Lower leg skin (tissue), 4 donors: ENCODE results near the gene TMEM131L. TPM values are rescaled to one million over a fixed set of nuclear protein-coding genes. Genes with fewer than 3 reads are reported as not detected.
A peak's percentile ranks its signal among the peaks of the same experiment; 100 is the strongest.

Experiments used
- DNase-seq, 2 donors: peaks; one replicate each; pipeline ENCODE4 v3.0.0-alpha.2; 2019; ENCODE audit warnings: low spot score in 2 of 2
- H3K4me3 ChIP-seq: fragments of 200-600 bp; sonication (generic); 2 replicates; pipeline ENCODE4 v1.5.1; 2017; ENCODE audit warnings: mild to moderate bottlenecking, low read depth; ENCODE audit not compliant: poor library complexity, severe bottlenecking
- POLR2A ChIP-seq, 2 donors: fragments of 450-650 bp; IDR thresholded peaks; one replicate each; pipeline ENCODE4 v1.6.1; 2016 to 2017; ENCODE audit warnings: antibody characterized with exemption in 2 of 2, mild to moderate bottlenecking in 1 of 2, moderate library complexity in 1 of 2
- WGBS, 2 donors: methylation state at CpG; one replicate each; pipeline ENCODE4 v1.1.5; 2018; 5-methylcytosine and 5-hydroxymethylcytosine counted together
- intact Hi-C: fragments of 100-400 bp; cut with DNase I; formaldehyde crosslinking; loops from one replicate; pipeline ENCODE4 v1.15.0; 2023; ENCODE audit warnings: low total_unique reads
- total RNA-seq, 4 donors: library from RNA; depleted of rRNA; stranded (reverse); fragments of >200 nt; gene quantifications; one replicate each; pipeline ENCODE4 v1.1.0, GENCODE V29; 2016
- TF ChIP-seq, protein P1 (sequence below), 3 donors: fragments of 450-650 bp; IDR thresholded peaks; one replicate each; pipeline ENCODE4 v1.5.1; 2016; ENCODE audit warnings: antibody characterized with exemption in 3 of 3, mild to moderate bottlenecking in 3 of 3, moderate library complexity in 2 of 3

Gene TMEM131L
- total RNA-seq, 4 donors from 2014 or later = 8.3 to 15.9 (median 12.1) TPM

DNA sequence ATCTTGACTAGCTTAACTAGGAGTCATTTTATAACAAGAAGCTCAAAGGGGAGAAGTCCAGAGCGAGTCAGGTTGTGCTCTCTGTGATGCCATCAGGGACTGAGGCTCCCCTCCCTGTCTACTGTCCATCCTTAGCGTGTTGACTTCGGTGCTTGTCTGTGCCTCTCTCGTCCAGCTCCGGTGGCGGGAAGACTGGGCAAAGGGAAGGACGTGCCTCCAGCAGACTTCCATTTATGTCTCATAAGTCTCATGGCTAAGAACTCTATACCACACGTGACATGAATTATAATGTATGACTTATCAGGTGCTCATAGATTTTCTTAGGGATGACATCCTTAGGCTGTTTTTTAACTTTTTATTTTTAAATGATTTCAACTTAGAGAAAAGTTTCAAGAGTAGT, 125.3 kb downstream of the TMEM131L start:
- no peak for TF ChIP-seq POLR2A (IDR thresholded peaks at IDR 0.05)
- TF ChIP-seq, protein P1, sequence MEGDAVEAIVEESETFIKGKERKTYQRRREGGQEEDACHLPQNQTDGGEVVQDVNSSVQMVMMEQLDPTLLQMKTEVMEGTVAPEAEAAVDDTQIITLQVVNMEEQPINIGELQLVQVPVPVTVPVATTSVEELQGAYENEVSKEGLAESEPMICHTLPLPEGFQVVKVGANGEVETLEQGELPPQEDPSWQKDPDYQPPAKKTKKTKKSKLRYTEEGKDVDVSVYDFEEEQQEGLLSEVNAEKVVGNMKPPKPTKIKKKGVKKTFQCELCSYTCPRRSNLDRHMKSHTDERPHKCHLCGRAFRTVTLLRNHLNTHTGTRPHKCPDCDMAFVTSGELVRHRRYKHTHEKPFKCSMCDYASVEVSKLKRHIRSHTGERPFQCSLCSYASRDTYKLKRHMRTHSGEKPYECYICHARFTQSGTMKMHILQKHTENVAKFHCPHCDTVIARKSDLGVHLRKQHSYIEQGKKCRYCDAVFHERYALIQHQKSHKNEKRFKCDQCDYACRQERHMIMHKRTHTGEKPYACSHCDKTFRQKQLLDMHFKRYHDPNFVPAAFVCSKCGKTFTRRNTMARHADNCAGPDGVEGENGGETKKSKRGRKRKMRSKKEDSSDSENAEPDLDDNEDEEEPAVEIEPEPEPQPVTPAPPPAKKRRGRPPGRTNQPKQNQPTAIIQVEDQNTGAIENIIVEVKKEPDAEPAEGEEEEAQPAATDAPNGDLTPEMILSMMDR (IDR thresholded peaks at IDR 0.05) = no peak
- 91 to 93% methylated on average over 8 of the region's 8 CpGs for WGBS, 2 donors
- H3K4me3 ChIP-seq = no peak overlapping the region
- no peak for DNase-seq
- intact Hi-C loops = no loop called here

DNA sequence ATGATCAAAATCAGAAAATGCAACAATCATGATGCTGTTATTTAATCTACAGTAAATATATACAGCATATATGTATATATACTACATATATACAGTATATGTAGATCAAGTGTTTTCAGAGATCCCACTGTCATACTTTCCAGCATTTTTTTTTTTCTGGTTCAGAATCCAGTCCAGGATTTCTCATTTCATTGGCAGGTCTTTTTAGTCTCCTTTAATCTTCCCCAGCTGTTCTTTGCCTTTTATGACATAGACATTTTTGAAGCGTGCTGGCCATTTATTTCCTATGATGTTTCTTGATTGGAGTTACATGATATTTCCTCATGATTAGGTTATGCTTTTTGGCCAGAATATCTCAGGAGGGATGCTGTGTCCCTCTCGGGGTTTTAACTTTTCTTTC, 125.9 kb downstream of the TMEM131L start:
- intact Hi-C loops = no loop called here
- TF ChIP-seq POLR2A (IDR thresholded peaks at IDR 0.05) = no peak
- TF ChIP-seq, protein P1 (IDR thresholded peaks at IDR 0.05) = no peak
- H3K4me3 ChIP-seq = no peak overlapping the region
- no peak for DNase-seq
- 72 to 82% methylated on average over 2 of the region's 2 CpGs for WGBS, 2 donors

DNA sequence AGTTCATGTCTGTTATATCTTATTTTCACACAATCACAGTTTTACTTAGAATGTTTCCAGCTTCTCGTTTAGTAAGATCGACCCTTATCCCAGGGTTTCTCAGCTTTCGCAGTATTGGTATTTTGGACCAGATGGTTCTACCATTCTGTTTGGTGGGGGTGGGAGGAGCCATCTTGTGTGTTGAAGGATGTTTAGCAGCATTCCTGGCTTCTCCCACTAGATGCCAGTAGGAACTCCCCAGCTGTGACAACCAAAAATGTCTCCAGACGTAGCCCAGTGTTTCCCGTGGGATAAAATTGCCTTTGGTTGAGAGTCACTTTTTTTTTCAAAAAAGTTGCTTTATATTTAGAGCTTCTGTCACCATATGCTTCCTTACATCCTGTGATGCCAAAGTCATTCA, 127.0 kb downstream of the TMEM131L start:
- H3K4me3 ChIP-seq = no peak overlapping the region
- WGBS, 2 donors = 89 to 90% methylated on average over 5 of the region's 5 CpGs
- intact Hi-C loops = no loop called here
- no peak for DNase-seq
- TF ChIP-seq, protein P1 (IDR thresholded peaks at IDR 0.05) = no peak
- no peak for TF ChIP-seq POLR2A (IDR thresholded peaks at IDR 0.05)

DNA sequence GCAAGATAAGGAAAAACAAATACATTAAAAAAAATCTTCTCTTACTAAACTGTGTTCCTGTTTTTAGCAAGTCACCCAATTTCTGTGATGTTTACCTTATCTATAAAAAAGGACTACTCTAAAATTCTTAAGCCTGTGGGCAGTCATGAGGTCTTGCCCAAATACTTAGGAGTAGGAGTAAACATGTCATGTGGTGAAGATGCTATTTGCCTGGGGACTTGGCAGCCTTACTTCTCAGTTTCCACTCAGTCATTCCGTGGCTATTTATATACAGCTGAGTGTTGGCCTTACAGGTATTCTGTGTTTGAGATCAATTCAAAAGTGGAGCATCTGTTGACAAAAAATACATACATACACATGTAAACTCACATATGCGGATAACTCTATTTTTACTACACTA, 128.1 kb downstream of the TMEM131L start:
- no peak overlapping the region for H3K4me3 ChIP-seq
- WGBS, 2 donors = 40 to 54% methylated on average over 2 of the region's 2 CpGs
- intact Hi-C loops = no loop called here
- no peak for TF ChIP-seq POLR2A (IDR thresholded peaks at IDR 0.05)
- TF ChIP-seq, protein P1 (IDR thresholded peaks at IDR 0.05) = no peak
- DNase-seq = peak in 1 of 2 donors; percentile 35

DNA sequence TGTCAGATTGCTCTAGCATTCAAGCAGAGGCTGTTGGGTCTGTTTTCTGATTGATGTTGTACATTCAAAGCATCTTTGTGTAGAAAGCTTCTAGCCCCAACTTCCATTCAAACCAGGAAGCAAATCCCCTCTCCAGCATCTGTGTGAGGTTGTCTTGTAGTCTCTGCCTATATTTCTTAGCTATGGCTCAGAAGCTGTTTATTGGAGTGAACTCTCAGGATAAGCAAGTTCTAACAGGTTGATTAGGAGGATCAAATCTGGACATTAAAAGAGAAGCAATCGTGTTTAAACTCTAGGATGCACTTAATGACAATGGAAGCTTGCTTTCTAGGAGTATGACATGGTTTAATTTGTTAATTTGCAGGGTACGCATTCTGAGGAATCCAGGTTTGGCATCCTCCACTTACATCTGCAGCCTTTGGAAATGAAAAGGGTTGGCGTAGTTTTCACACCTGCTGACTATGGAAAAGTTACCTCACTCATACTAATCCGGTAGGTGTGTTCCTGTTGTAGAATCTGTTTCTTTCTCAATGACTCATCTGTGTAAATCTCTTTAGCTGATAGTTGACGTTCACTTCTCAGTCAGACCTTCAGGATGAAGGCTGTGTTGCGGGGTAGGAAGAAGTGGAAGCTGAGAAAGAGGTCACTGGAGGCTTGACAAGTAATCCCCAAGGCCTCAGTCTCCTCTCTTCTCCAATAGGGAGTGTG, 129.9 kb downstream of the TMEM131L start:
- TF ChIP-seq, protein P1 (IDR thresholded peaks at IDR 0.05) = no peak
- TF ChIP-seq POLR2A (IDR thresholded peaks at IDR 0.05) = no peak
- intact Hi-C loops = no loop called here
- WGBS, 2 donors = 69 to 71% methylated on average over 6 of the region's 6 CpGs
- H3K4me3 ChIP-seq = no peak overlapping the region
- DNase-seq = no peak

DNA sequence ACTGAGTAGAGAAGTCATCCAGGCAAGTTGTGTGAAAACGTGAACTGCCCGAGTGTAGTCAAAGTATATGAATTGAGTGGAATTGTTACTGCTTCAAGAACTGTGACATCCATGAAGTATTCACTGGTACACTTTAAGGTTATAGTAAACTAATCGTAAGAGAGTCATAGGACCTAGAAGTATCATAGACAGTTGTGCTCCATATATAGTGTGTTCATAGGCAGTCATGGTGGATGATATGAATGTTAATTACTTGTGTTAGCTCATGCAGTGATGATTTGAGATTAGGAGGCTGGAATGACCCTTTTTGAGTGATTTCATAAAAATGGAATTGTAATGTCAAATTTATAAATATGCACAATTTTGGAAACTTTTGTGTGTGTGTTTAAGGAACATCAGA, 136.6 kb downstream of the TMEM131L start:
- H3K4me3 ChIP-seq = no peak overlapping the region
- WGBS, 2 donors = 93 to 95% methylated on average over 3 of the region's 3 CpGs
- intact Hi-C loops = no loop called here
- no peak for DNase-seq
- TF ChIP-seq POLR2A (IDR thresholded peaks at IDR 0.05) = no peak
- TF ChIP-seq, protein P1 (IDR thresholded peaks at IDR 0.05) = no peak
